Gastroesophageal sphincter (tissue), 4 donors: ENCODE measurements around the gene GP1BB. TPM values are rescaled to one million over a fixed set of nuclear protein-coding genes. Genes with fewer than 3 reads are reported as not detected.
"Not testable (repeated sequence)": the region's sequence is repeated elsewhere in the genome, so short reads cannot be mapped to it uniquely, and the experiment has no call there.

Source experiments
- ATAC-seq: fragments of 150-250 bp; one replicate; pipeline ENCODE4 v1.9.1; 2016; ENCODE audit warnings: mild to moderate bottlenecking, moderate library complexity
- H3K27ac ChIP-seq, 4 donors: fragments of 200-600 bp; sonication (generic) in 3 of 4; 1 replicate in 3 of 4; 2 replicates in 1 of 4; pipeline ENCODE4 v1.5.1; 2016 to 2019
- H3K27me3 ChIP-seq: fragments of 200-600 bp; sonication (generic); one replicate; pipeline ENCODE4 v1.5.1; 2019
- H3K36me3 ChIP-seq, 2 donors: fragments of 200-600 bp; sonication (generic); one replicate each; pipeline ENCODE4 v1.5.1; 2019; ENCODE audit warnings: control low read depth in 1 of 2
- H3K4me1 ChIP-seq, 3 donors: fragments of 200-600 bp; sonication (generic); 1 replicate in 2 of 3; 2 replicates in 1 of 3; pipeline ENCODE4 v1.5.1; 2016 to 2019; ENCODE audit warnings: control low read depth in 2 of 3
- H3K4me3 ChIP-seq, 2 donors: fragments of 200-600 bp; sonication (generic); one replicate each; pipeline ENCODE4 v1.5.1; 2019; ENCODE audit warnings: mild to moderate bottlenecking in 1 of 2, moderate library complexity in 1 of 2
- H3K9me3 ChIP-seq, 3 donors: fragments of 200-600 bp; sonication (generic); one replicate each; pipeline ENCODE4 v1.5.1; 2017 to 2019; ENCODE audit warnings: control low read depth in 2 of 3
- EP300 ChIP-seq: sonication (generic); formaldehyde crosslinking; IDR thresholded peaks from one replicate; pipeline ENCODE4 v1.6.1; 2017; ENCODE audit warnings: antibody characterized with exemption, mild to moderate bottlenecking
- POLR2A ChIP-seq, 2 donors: fragments of 450-650 bp; IDR thresholded peaks; one replicate each; pipeline ENCODE4 v1.6.1; 2017; ENCODE audit warnings: antibody characterized with exemption in 2 of 2, mild to moderate bottlenecking in 2 of 2, moderate library complexity in 1 of 2
- POLR2AphosphoS5 ChIP-seq: sonication (generic); formaldehyde crosslinking; IDR thresholded peaks from one replicate; pipeline ENCODE4 v1.6.1; 2017; ENCODE audit warnings: antibody characterized with exemption
- WGBS, 2 donors: methylation state at CpG; one replicate each; pipeline ENCODE4 v1.1.5; 2018; ENCODE audit warnings: low coverage in 1 of 2; 5-methylcytosine and 5-hydroxymethylcytosine counted together
- total RNA-seq, 4 donors: library from RNA; depleted of rRNA; stranded (reverse); fragments of >200 nt; gene quantifications; one replicate each; pipeline ENCODE4 v1.1.0, GENCODE V29; 2016
- TF ChIP-seq, protein P1 (sequence below), 4 experiments: fragments of 200-600 bp in 2 of 4; fragments of 450-650 bp in 2 of 4; sonication (generic) in 1 of 4; IDR thresholded peaks; one replicate each; pipeline ENCODE4 v1.5.1; 2017 to 2019; ENCODE audit warnings: antibody characterized with exemption in 4 of 4, mild to moderate bottlenecking in 2 of 4, moderate library complexity in 2 of 4

GP1BB gene
- total RNA-seq, 4 donors from 2014 or later: 2.0 to 12.5 (median 5.6) TPM

DNA sequence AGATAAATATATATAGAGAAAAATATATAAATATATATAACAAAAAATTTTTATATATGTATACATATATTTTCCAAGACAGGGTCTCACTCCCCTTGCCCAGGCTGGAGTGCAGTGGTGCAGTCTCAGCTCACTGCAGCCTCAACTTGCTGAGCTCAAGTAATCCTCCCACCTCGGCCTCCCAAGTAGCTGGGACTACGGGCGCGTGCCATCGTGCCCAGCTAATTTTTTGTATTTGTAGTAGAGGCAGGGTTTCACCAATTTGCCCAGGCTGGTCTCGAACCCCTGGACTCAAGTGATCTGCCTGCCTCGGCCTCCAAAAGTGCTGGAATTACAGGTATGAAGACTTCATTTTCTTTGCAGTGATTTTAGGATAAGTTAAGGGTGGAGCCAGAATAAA, 47.9 kb upstream of the GP1BB start:
- WGBS, 2 donors: 82 to 86% methylated on average over 6 to 7 of the region's 7 CpGs
- no peaks in the 10 kb centered on the region for H3K9me3 ChIP-seq
- no peak for ATAC-seq
- H3K27me3 ChIP-seq: peaks cover 22% of the 10 kb centered on the region
- no peak overlapping the region for H3K27ac ChIP-seq
- H3K4me3 ChIP-seq: no peak overlapping the region
- peaks cover 0 to 6% (median 0%) of the 10 kb centered on the region in 3 donors for H3K4me1 ChIP-seq
- H3K36me3 ChIP-seq: no peaks in the 10 kb centered on the region
- no peak for TF ChIP-seq EP300
- TF ChIP-seq POLR2AphosphoS5: no peak
- TF ChIP-seq POLR2A (IDR thresholded peaks at IDR 0.05): no peak
- TF ChIP-seq, protein P1, sequence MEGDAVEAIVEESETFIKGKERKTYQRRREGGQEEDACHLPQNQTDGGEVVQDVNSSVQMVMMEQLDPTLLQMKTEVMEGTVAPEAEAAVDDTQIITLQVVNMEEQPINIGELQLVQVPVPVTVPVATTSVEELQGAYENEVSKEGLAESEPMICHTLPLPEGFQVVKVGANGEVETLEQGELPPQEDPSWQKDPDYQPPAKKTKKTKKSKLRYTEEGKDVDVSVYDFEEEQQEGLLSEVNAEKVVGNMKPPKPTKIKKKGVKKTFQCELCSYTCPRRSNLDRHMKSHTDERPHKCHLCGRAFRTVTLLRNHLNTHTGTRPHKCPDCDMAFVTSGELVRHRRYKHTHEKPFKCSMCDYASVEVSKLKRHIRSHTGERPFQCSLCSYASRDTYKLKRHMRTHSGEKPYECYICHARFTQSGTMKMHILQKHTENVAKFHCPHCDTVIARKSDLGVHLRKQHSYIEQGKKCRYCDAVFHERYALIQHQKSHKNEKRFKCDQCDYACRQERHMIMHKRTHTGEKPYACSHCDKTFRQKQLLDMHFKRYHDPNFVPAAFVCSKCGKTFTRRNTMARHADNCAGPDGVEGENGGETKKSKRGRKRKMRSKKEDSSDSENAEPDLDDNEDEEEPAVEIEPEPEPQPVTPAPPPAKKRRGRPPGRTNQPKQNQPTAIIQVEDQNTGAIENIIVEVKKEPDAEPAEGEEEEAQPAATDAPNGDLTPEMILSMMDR (IDR thresholded peaks at IDR 0.05): no peak

DNA sequence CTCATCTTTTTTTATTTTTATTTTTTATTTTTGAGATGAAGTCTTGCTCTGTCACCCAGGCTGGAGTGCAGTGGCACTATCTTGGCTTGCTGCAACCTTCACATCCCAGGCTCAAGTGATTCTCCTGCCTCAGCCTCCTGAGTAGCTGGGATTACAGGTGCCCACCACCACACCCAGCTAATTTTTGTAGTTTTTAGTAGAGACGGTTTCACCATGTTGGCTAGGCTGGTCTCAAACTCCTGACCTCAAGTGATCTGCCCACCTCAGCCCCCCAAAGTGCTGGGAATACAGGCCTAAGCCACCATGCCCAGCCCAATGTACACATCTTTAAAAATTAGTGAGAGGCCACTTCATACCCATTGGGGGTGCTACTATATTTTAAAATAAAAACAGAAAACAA, 46.9 kb upstream of the GP1BB start:
- H3K4me1 ChIP-seq, H3K4me3 ChIP-seq, H3K36me3 ChIP-seq, H3K9me3 ChIP-seq, H3K27ac ChIP-seq, ATAC-seq: not testable (repeated sequence)
- 67% methylated on average over 1 of the region's 1 CpG; no CpG with 5 or more reads in 1 of the 2 donors for WGBS, 2 donors
- H3K27me3 ChIP-seq: peaks cover 31% of the 10 kb centered on the region

DNA sequence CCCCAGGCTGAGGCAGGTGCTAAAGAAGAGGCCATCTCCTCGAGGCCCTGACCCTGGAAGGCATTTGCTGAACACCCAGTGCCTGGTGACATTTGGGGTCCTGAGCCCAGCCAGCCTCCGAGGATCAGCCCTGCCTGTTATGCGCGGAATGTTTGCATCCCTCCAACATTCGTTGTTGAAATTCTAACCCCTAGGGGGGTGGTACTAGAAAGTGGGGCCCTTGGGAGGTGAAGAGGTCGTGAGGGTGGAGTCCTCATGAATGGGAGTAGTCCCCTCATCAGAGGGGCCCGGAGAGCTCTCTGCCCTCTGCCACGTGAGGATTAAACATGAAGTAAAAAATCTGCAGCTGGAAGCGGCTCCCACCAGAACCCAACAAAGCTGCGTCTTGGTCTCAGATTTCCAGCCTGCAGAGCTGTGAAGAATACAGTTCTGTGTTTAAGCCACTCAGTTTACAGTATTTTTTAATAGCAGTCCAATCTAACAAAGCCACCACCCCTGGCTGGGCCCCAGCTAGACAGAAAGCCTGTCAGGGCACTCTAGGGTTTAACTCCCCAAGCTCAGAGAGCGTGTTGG, 44.3 kb upstream of the GP1BB start:
- ATAC-seq: no peak
- no peaks in the 10 kb centered on the region for H3K9me3 ChIP-seq
- peaks cover 43% of the 10 kb centered on the region for H3K27me3 ChIP-seq
- H3K36me3 ChIP-seq: no peaks in the 10 kb centered on the region
- no peak overlapping the region for H3K27ac ChIP-seq
- TF ChIP-seq, protein P1 (IDR thresholded peaks at IDR 0.05): no peak
- no peak for TF ChIP-seq POLR2A (IDR thresholded peaks at IDR 0.05)
- TF ChIP-seq POLR2AphosphoS5: no peak
- no peak for TF ChIP-seq EP300
- H3K4me3 ChIP-seq: no peak overlapping the region
- H3K4me1 ChIP-seq: peaks cover 0 to 6% (median 0%) of the 10 kb centered on the region in 3 donors
- 52 to 67% methylated on average over 6 to 11 of the region's 11 CpGs for WGBS, 2 donors

DNA sequence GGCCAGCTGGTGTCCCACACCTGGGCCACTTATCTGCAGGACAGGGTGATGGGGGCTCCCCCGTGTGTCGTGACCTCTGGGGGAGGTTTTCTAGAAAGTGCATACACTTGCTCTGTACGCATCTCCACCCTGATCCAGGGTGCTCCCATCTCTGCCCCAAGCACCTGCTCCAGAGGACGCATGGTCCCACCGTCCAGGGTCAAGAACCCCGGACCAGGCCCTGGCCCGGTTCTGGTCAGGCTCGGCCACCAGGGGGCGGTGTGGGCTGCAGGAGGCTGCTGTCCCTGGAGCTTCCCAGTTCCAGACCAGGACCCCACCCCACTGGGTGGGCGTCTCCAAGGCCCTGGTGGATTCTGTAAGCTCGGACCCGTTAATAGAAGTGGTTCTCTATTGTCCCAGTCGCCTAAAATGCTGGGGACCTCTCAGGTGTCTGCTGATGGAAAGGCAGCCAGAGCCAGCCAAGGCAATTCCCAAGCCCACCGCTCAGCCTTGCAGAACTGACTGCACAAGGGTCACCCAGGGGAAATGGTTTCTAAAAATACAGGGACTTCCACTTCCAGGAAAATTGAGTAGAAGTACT, 43.7 kb upstream of the GP1BB start:
- WGBS, 2 donors: 69% methylated on average over 3 of the region's 14 CpGs; no CpG with 5 or more reads in 1 of the 2 donors
- H3K4me1 ChIP-seq: peaks cover 0 to 6% (median 0%) of the 10 kb centered on the region in 3 donors
- no peak overlapping the region for H3K27ac ChIP-seq
- H3K36me3 ChIP-seq: no peaks in the 10 kb centered on the region
- peak; percentile 66 for ATAC-seq
- H3K27me3 ChIP-seq: peaks cover 42% of the 10 kb centered on the region
- TF ChIP-seq POLR2A (IDR thresholded peaks at IDR 0.05) (no peak), EP300 (no peak)
- TF ChIP-seq, protein P1 (IDR thresholded peaks at IDR 0.05): peak; percentile 71 to 91 (median 79)
- H3K4me3 ChIP-seq: no peak overlapping the region
- no peaks in the 10 kb centered on the region for H3K9me3 ChIP-seq

DNA sequence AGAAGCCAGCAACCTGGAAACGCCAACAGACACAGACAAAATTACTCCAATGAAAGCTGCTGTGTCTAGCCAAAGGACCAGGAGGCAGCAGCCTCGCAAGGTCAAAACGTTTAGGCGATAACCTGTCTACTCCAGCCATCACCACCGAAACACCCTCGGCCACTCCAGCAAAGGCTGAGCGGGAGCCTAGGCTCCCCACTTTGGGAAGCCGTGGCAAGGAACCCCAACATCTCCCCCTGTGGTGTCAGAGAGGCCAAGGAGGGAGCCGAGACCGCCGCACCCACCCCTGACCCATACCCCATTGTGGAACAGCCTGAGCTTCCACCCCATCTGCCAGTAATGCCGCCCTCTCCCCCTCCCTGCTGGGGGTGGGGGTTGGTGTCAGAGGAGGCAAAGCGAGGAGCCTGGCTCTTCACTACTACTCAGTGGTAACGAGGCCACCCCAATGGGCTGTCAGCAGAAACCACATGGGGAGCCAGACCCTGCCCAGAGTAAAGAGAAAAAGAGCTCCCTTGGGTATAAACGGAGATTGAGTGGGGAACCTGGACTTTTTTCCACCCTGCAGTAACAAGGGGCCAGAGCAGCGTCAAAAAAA, 43.0 kb upstream of the GP1BB start:
- ATAC-seq: no peak
- peaks cover 35% of the 10 kb centered on the region for H3K27me3 ChIP-seq

More for the DNA sequence above, 43.0 kb upstream of the GP1BB start:
- Histone ChIP-seq H3K9me3 (no peaks in the 10 kb centered on the region), H3K36me3 (no peaks in the 10 kb centered on the region), H3K27ac (no peak overlapping the region), H3K4me1 (peaks cover 0 to 6% (median 0%) of the 10 kb centered on the region in 3 donors), H3K4me3 (no peak overlapping the region)
- TF ChIP-seq POLR2A (IDR thresholded peaks at IDR 0.05) (no peak), EP300 (no peak)
- WGBS, 2 donors: 60 to 79% methylated on average over 1 to 2 of the region's 16 CpGs
